Spleen (tissue), 7 donors: Measurements from ENCODE around the gene POLR3GL.

Experiments
- CTCF ChIP-seq, 11 experiments: fragments of 200-600 bp in 7 of 11; fragments of 450-650 bp in 4 of 11; sonication (generic) in 4 of 11; IDR thresholded peaks in 8 of 11; conservative IDR thresholded peaks in 3 of 11; 1 replicate in 7 of 11; 2 replicates in 4 of 11; pipeline versions ENCODE4 v1.4.0 to v1.8.0; 2016 to 2021; ENCODE audit warnings: antibody characterized with exemption in 11 of 11, inconsistent platforms in 4 of 11, mild to moderate bottlenecking in 1 of 11
- POLR2A ChIP-seq, 3 donors: fragments of 450-650 bp; IDR thresholded peaks; one replicate each; pipeline ENCODE4 v1.5.1; 2017; ENCODE audit warnings: antibody characterized with exemption in 3 of 3, mild to moderate bottlenecking in 1 of 3
- POLR2AphosphoS5 ChIP-seq, 3 donors: sonication (generic); formaldehyde crosslinking; IDR thresholded peaks; one replicate each; pipeline ENCODE4 v1.5.1; 2017; ENCODE audit warnings: antibody characterized with exemption in 3 of 3
- donor health status: DM: no; HTN: no; CAD: no; lungs with moderate emphysema.
- donor health status: DM: no; HTN: no; CAD: no.
- donor health status: DM: no; HTN: no; CAD: no.

- TF ChIP-seq POLR2A (IDR thresholded peaks at IDR 0.05) = no peak
- TF ChIP-seq CTCF (IDR thresholded peaks at IDR 0.05 in 8 of 11, conservative IDR thresholded peaks at IDR 0.05 in 3 of 11) = no peak
- no peak for TF ChIP-seq POLR2AphosphoS5 (IDR thresholded peaks at IDR 0.05)
Observed at GRCh38 chr1:146022403-146023127, 58.1 kb downstream of the POLR3GL start.
